Muscle layer of duodenum (tissue), 2 donors: Measurements from ENCODE around the gene DGKD.

ENCODE experiments used
- H3K27ac ChIP-seq: one replicate; pipeline ENCODE4 v1.7.0; 2013; ENCODE audit warnings: mild to moderate bottlenecking, low read length
- H3K27me3 ChIP-seq: one replicate; pipeline ENCODE4 v1.7.0; 2013; ENCODE audit warnings: low read depth, mild to moderate bottlenecking, control low read depth, low read length
- H3K36me3 ChIP-seq, 2 donors: one replicate each; pipeline ENCODE4 v1.7.0; 2013; ENCODE audit warnings: low read length in 2 of 2, control low read depth in 1 of 2, mild to moderate bottlenecking in 1 of 2; ENCODE audit not compliant: insufficient read depth in 2 of 2, control insufficient read depth in 1 of 2
- H3K4me1 ChIP-seq, 2 donors: one replicate each; pipeline ENCODE4 v1.7.0; 2013; ENCODE audit warnings: low read length in 2 of 2, mild to moderate bottlenecking in 2 of 2, control low read depth in 1 of 2, moderate library complexity in 1 of 2; ENCODE audit not compliant: insufficient read depth in 2 of 2, control insufficient read depth in 1 of 2
- H3K4me3 ChIP-seq, 2 donors: one replicate each; pipeline ENCODE4 v1.7.0; 2013; ENCODE audit warnings: low read length in 2 of 2, low read depth in 1 of 2, mild to moderate bottlenecking in 1 of 2
- H3K9me3 ChIP-seq, 2 donors: one replicate each; pipeline ENCODE4 v1.7.0; 2013; ENCODE audit warnings: low read length in 2 of 2, control low read depth in 1 of 2, mild to moderate bottlenecking in 1 of 2; ENCODE audit not compliant: control insufficient read depth in 1 of 2
- donor health status: healthy.

Gene DGKD

GRCh38 chr2:233450864-233451575, 96.7 kb downstream of the DGKD start:
- H3K4me3 ChIP-seq = no peak overlapping the region
- H3K9me3 ChIP-seq = no peaks in the 10 kb centered on the region
- peaks cover 85% of the 10 kb centered on the region in 2 donors for H3K36me3 ChIP-seq
- peaks cover 0 to 6% of the 10 kb centered on the region in 2 donors for H3K4me1 ChIP-seq
- no peaks in the 10 kb centered on the region for H3K27me3 ChIP-seq
- H3K27ac ChIP-seq = no peak overlapping the region

DNA sequence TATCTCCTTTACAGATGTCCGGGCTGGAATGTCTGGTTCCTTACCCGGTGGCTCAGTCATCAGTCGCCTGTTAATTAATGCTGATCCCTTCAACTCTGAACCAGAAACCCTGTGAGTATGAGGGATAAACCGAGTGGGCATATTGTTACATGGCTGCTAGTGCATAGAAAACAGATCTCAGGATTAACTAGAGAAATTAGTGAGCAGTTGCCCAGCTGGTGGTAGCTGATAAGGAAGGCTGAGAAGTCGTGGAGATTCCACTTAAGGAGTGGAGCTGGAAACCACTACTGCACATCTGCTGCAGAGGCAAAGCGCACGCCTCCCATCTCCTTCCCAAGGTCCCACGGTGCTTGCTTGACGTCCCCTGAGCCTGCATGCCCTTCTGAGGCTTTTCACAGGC, 97.7 kb downstream of the DGKD start:
- Histone ChIP-seq H3K27ac (no peak overlapping the region), H3K36me3 (peaks cover 85 to 86% of the 10 kb centered on the region in 2 donors), H3K4me1 (peaks cover 0 to 6% of the 10 kb centered on the region in 2 donors), H3K9me3 (no peaks in the 10 kb centered on the region), H3K4me3 (no peak overlapping the region), H3K27me3 (no peaks in the 10 kb centered on the region)

DNA sequence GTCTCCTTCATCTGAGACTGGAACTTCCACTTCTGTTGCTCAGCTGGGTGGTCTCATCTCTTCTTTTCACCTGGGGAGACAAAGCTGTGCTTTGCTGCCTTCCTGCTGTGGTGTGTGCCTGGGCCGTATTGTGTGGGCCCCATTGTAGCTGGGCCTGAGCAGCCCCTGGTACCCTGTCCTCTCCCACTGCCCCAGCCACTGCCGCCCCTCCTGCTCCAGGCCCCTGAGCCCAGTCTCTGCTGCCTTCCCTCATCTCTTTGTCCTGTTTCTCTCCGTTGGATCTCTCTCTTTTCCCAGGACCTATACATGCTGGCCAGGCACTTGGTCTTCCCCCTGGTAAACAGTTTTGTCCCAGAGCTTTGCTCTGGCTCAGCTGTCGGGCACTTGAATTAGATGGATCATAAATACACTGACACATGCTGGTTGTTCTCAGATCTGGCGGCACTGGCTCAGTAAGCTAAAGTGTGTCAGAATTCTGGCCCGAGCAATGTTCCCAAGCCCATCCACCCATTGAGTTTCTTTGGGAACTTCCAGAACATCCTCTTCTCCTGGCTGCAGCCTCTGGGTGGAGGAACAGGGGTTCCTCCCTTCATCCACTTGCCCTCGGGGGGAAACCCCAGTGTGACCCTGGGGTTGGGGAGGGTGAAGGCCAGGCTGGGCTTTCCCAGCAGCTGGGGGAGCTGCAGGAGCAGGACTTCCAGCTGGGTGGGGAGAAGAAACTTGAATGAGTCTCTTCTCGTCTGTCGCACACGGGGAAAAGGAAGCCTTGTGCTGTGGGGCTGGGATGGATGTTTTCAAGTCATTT, 99.0 kb downstream of the DGKD start:
- Histone ChIP-seq H3K27ac (no peak overlapping the region), H3K36me3 (peaks cover 85 to 90% of the 10 kb centered on the region in 2 donors), H3K27me3 (no peaks in the 10 kb centered on the region), H3K4me1 (peaks cover 0 to 5% of the 10 kb centered on the region in 2 donors), H3K4me3 (no peak overlapping the region), H3K9me3 (no peaks in the 10 kb centered on the region)

GRCh38 chr2:233453916-233454315, 99.6 kb downstream of the DGKD start:
- Histone ChIP-seq H3K4me1 (no peaks in the 10 kb centered on the region), H3K27ac (no peak overlapping the region), H3K4me3 (no peak overlapping the region), H3K27me3 (no peaks in the 10 kb centered on the region), H3K36me3 (peaks cover 83 to 89% of the 10 kb centered on the region in 2 donors), H3K9me3 (no peaks in the 10 kb centered on the region)

DNA sequence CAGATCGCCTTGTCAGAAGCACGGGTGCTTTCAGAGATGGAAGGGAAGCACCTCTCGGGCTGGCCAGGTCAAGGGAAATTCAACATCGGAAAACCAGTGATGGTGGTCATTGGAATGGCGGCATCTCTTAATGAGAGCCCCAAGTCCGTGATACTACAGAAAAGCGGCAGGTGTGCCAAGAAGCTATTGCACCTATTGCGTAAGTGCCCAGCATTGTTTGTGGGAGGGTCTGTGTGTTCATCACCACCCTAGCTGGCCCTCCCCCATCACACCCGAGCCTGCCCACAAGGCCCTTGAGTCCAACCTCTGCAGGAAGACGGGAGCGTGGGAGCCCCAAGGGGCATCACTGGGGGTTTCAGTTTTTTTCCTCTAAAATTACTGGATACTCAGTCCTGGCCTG, 100.7 kb downstream of the DGKD start:
- H3K36me3 ChIP-seq = peaks cover 82 to 89% of the 10 kb centered on the region in 2 donors
- no peaks in the 10 kb centered on the region for H3K9me3 ChIP-seq
- H3K4me3 ChIP-seq = no peak overlapping the region

DNA sequence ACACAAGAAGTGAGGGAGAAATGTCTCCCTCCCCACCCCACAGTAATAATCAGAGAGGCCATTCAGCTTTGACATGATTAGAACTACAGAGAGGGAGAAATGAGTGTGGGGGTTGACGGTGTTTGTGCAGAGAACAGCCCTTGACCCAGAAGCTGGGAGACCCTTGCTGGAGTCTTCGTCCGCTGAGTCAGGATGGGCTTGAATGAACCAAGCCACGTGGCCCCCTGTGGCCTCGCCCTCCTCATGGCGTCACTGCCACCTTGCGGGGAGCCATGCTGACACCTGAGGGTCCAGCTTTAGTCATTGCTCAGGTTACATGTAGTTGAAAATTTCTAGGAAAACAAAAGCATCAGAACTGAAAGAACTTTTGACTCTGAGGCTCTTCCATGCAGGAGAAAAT, 101.2 kb downstream of the DGKD start:
- Histone ChIP-seq H3K9me3 (no peaks in the 10 kb centered on the region), H3K4me1 (no peaks in the 10 kb centered on the region), H3K27ac (no peak overlapping the region), H3K4me3 (no peak overlapping the region), H3K27me3 (no peaks in the 10 kb centered on the region), H3K36me3 (peaks cover 81 to 89% of the 10 kb centered on the region in 2 donors)

More for the DNA sequence above, 100.7 kb downstream of the DGKD start:
- Histone ChIP-seq H3K27me3 (no peaks in the 10 kb centered on the region), H3K27ac (no peak overlapping the region), H3K4me1 (no peaks in the 10 kb centered on the region)

- Histone ChIP-seq H3K4me1 (no peaks in the 10 kb centered on the region), H3K27me3 (no peaks in the 10 kb centered on the region), H3K4me3 (no peak overlapping the region), H3K9me3 (no peaks in the 10 kb centered on the region), H3K27ac (no peak overlapping the region), H3K36me3 (peaks cover 80 to 88% of the 10 kb centered on the region in 2 donors)
Observed at GRCh38 chr2:233456111-233456510, 101.8 kb downstream of the DGKD start.

DNA sequence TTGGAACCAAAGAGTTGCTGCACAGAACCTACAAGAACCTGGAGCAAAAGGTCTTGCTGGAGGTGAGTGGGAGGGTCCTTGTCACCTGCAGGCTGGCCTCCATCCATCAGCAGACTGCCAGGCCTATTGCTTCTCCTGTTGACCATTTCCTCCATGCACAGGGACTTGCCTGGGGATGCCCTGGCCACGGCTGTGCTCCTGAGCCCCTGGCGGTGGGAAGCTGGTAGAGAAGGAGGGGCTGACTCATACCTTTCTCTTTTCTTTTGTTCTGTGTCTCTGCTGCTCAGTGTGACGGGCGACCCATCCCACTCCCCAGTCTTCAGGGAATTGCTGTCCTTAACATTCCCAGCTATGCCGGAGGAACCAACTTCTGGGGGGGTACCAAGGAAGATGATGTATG, 102.6 kb downstream of the DGKD start:
- H3K36me3 ChIP-seq = peaks cover 75 to 94% of the 10 kb centered on the region in 2 donors
- no peak overlapping the region for H3K27ac ChIP-seq
- H3K9me3 ChIP-seq = no peaks in the 10 kb centered on the region
- H3K4me3 ChIP-seq = no peak overlapping the region
- H3K4me1 ChIP-seq = no peaks in the 10 kb centered on the region
- H3K27me3 ChIP-seq = no peaks in the 10 kb centered on the region

DNA sequence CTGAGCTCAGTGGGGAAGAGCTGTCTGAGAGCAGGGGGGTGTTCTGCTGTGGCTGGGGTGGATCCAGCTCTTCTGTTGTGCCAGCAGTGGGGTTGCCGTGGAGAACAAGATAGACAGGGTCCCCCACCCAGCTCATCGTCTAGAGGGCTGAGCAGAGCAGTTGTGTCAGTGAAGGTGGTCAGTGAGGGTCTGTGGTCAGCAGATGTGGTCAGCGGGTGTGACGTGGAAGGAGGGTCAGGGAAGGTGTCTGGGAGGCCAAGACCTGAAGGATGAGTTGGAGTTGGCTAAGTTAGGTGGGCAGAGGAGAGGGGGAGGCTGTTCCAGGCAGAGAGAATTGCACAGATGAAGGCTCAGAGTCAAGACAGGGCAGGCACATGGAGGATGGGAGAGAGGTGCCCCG, 103.1 kb downstream of the DGKD start:
- H3K4me1 ChIP-seq = no peaks in the 10 kb centered on the region
- peaks cover 75 to 94% of the 10 kb centered on the region in 2 donors for H3K36me3 ChIP-seq
- H3K27me3 ChIP-seq = no peaks in the 10 kb centered on the region
- H3K9me3 ChIP-seq = no peaks in the 10 kb centered on the region
- no peak overlapping the region for H3K27ac ChIP-seq
- H3K4me3 ChIP-seq = no peak overlapping the region

- Histone ChIP-seq H3K36me3 (peaks cover 71 to 94% of the 10 kb centered on the region in 2 donors), H3K27ac (no peak overlapping the region), H3K4me3 (no peak overlapping the region), H3K4me1 (no peaks in the 10 kb centered on the region), H3K27me3 (no peaks in the 10 kb centered on the region), H3K9me3 (no peaks in the 10 kb centered on the region)
Observed at GRCh38 chr2:233458031-233458610, 103.8 kb downstream of the DGKD start.

GRCh38 chr2:233458826-233459225, 104.5 kb downstream of the DGKD start:
- Histone ChIP-seq H3K4me1 (no peaks in the 10 kb centered on the region), H3K4me3 (no peak overlapping the region), H3K9me3 (no peaks in the 10 kb centered on the region), H3K27ac (no peak overlapping the region), H3K27me3 (no peaks in the 10 kb centered on the region), H3K36me3 (peaks cover 70 to 95% of the 10 kb centered on the region in 2 donors)
